AG08395 (cell line): ENCODE data around the gene TNFAIP8.

ENCODE experiments used
- DNase-seq: peaks from one replicate; pipeline ENCODE4 v3.0.0; 2012; ENCODE audit warnings: mixed read lengths, low spot score

TNFAIP8 gene

GRCh38 chr5:119328753-119329602, 26.8 kb upstream of the TNFAIP8 start:
- DNase-seq = peak; percentile 38

- no peak for DNase-seq
Measured at GRCh38 chr5:119329666-119330065, 26.2 kb upstream of the TNFAIP8 start.

GRCh38 chr5:119330367-119331183, 25.2 kb upstream of the TNFAIP8 start:
- DNase-seq = no peak

- no peak for DNase-seq
Measured at GRCh38 chr5:119331566-119332095, 24.2 kb upstream of the TNFAIP8 start.

GRCh38 chr5:119332208-119332607, 23.6 kb upstream of the TNFAIP8 start:
- no peak for DNase-seq

- no peak for DNase-seq
Measured at GRCh38 chr5:119332978-119333401, 22.8 kb upstream of the TNFAIP8 start.

- no peak for DNase-seq
Measured at GRCh38 chr5:119333421-119333851, 22.4 kb upstream of the TNFAIP8 start.

GRCh38 chr5:119335261-119335677, 20.6 kb upstream of the TNFAIP8 start:
- no peak for DNase-seq

GRCh38 chr5:119336262-119336661, 19.6 kb upstream of the TNFAIP8 start:
- no peak for DNase-seq

- DNase-seq = no peak
Measured at GRCh38 chr5:119336845-119337580, 18.8 kb upstream of the TNFAIP8 start.

GRCh38 chr5:119338326-119338946, 17.4 kb upstream of the TNFAIP8 start:
- no peak for DNase-seq

- no peak for DNase-seq
Measured at GRCh38 chr5:119339344-119339743, 16.5 kb upstream of the TNFAIP8 start.

- no peak for DNase-seq
Measured at GRCh38 chr5:119339965-119340364, 15.9 kb upstream of the TNFAIP8 start.

GRCh38 chr5:119340597-119341218, 15.1 kb upstream of the TNFAIP8 start:
- DNase-seq = no peak

- DNase-seq = no peak
Measured at GRCh38 chr5:119341452-119342349, 14.1 kb upstream of the TNFAIP8 start.

- DNase-seq = no peak
Measured at GRCh38 chr5:119342406-119342805, 13.4 kb upstream of the TNFAIP8 start.

GRCh38 chr5:119343052-119343451, 12.8 kb upstream of the TNFAIP8 start:
- no peak for DNase-seq

GRCh38 chr5:119343766-119344165, 12.1 kb upstream of the TNFAIP8 start:
- no peak for DNase-seq

- DNase-seq = no peak
Measured at GRCh38 chr5:119344231-119344630, 11.6 kb upstream of the TNFAIP8 start.

- DNase-seq = no peak
Measured at GRCh38 chr5:119345861-119346260, 10.0 kb upstream of the TNFAIP8 start.
